ENCODE measurements around the gene FIZ1. TPM values are rescaled to one million over a fixed set of nuclear protein-coding genes. Genes with fewer than 3 reads are reported as not detected.

FIZ1 gene
- polyA plus RNA-seq, 1 donor from 2014 or later, result 7.4 TPM

GRCh38 chr19:55563261-55563690 is 36.0 kb downstream of the FIZ1 start:
- no peak overlapping the region for H3K4me3 ChIP-seq (ENCODE audit: low read length)
- no peaks in the 10 kb centered on the region for H3K9me3 ChIP-seq (ENCODE audit: low read length)
- H3K27me3 ChIP-seq (ENCODE audit: insufficient read depth, low read depth, low read length), result no peaks in the 10 kb centered on the region
- no peaks in the 10 kb centered on the region for H4K20me1 ChIP-seq (ENCODE audit: insufficient read depth)
- no peak overlapping the region for H3K4me2 ChIP-seq (ENCODE audit: low read length)
- H3K9ac ChIP-seq (ENCODE audit: low read length), result no peak overlapping the region
- TF ChIP-seq, protein P1, sequence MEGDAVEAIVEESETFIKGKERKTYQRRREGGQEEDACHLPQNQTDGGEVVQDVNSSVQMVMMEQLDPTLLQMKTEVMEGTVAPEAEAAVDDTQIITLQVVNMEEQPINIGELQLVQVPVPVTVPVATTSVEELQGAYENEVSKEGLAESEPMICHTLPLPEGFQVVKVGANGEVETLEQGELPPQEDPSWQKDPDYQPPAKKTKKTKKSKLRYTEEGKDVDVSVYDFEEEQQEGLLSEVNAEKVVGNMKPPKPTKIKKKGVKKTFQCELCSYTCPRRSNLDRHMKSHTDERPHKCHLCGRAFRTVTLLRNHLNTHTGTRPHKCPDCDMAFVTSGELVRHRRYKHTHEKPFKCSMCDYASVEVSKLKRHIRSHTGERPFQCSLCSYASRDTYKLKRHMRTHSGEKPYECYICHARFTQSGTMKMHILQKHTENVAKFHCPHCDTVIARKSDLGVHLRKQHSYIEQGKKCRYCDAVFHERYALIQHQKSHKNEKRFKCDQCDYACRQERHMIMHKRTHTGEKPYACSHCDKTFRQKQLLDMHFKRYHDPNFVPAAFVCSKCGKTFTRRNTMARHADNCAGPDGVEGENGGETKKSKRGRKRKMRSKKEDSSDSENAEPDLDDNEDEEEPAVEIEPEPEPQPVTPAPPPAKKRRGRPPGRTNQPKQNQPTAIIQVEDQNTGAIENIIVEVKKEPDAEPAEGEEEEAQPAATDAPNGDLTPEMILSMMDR (IDR thresholded peaks at IDR 0.05; ENCODE audit: poor library complexity, severe bottlenecking), result no peak
- TF ChIP-seq TAF1 (IDR thresholded peaks at IDR 0.05; ENCODE audit: low read depth) (no peak), EP300 (conservative IDR thresholded peaks at IDR 0.05; ENCODE audit: poor library complexity, severe bottlenecking) (no peak), REST (IDR thresholded peaks at IDR 0.05; ENCODE audit: borderline replicate concordance) (no peak), MXI1 (conservative IDR thresholded peaks at IDR 0.05; ENCODE audit: poor library complexity, severe bottlenecking) (no peak), RAD21 (conservative IDR thresholded peaks at IDR 0.05) (no peak)
- no peaks in the 10 kb centered on the region for H3K9me2 ChIP-seq (ENCODE audit: insufficient read depth, low read length)
- H3K79me2 ChIP-seq (replicated peaks; ENCODE audit: insufficient read depth, low read length), result no peaks in the 10 kb centered on the region
- H3K36me3 ChIP-seq (ENCODE audit: insufficient read depth, low read length), result no peaks in the 10 kb centered on the region
- no peak overlapping the region for H2AFZ ChIP-seq (ENCODE audit: low read depth, low read length)
- H3F3A ChIP-seq (ENCODE audit: insufficient read depth, low read length, poor library complexity, severe bottlenecking), result no peaks in the 10 kb centered on the region
- no peak overlapping the region for H3K27ac ChIP-seq (ENCODE audit: low read length)

DNA sequence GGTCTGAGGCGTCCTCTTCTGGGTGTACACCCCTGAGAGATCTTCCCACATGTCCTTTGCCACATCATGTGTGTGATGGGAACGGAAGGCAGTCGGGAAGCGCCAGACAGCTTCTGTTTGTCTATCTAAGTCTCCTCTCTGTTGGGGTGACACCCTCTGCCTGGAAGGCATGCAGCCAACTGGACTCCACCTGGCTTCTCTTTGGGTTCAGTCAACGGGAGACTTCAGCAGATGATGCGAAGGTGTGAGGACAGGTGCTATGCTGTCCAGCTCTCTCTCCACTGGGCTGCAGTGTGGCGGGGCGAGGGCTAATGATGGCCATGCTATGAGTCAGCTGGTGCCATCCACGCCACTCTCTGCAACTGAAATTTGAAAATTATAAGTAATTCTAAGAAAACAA is 39.6 kb downstream of the FIZ1 start:
- H2AFZ ChIP-seq (ENCODE audit: low read depth, low read length), result no peak overlapping the region
- H3K4me2 ChIP-seq (ENCODE audit: low read length), result no peak overlapping the region

DNA sequence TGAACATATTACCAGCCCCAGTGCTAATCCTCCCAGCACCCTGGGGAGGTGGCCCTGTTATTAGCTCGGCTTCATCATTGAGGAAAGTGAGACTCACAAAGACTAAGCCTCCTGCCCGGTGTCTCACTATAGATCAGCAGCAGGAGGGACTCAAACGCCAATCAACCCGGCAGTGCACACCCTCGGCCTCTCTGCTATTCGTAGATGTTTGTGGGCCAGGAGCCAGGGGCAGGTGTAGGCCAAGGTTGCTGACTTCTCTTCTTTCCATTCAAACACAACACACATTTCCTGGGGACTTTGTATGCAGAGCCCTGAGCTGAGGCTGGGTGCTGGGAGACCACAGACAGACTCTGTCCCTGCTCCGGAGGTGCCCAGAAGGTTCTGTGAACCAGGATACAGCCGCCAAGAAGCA is 44.6 kb downstream of the FIZ1 start:
- H3K79me2 ChIP-seq (replicated peaks; ENCODE audit: insufficient read depth, low read length), result no peaks in the 10 kb centered on the region
- no peak overlapping the region for H3K4me3 ChIP-seq (ENCODE audit: low read length)
- no peak overlapping the region for H3K4me2 ChIP-seq (ENCODE audit: low read length)
- H3K27ac ChIP-seq (ENCODE audit: low read length), result no peak overlapping the region
- H3F3A ChIP-seq (ENCODE audit: insufficient read depth, low read length, poor library complexity, severe bottlenecking), result no peaks in the 10 kb centered on the region
- no peaks in the 10 kb centered on the region for H3K9me3 ChIP-seq (ENCODE audit: low read length)
- no peaks in the 10 kb centered on the region for H3K27me3 ChIP-seq (ENCODE audit: insufficient read depth, low read depth, low read length)
- H2AFZ ChIP-seq (ENCODE audit: low read depth, low read length), result no peak overlapping the region
- H3K36me3 ChIP-seq (ENCODE audit: insufficient read depth, low read length), result no peaks in the 10 kb centered on the region
- TF ChIP-seq RAD21 (conservative IDR thresholded peaks at IDR 0.05) (no peak), POLR2AphosphoS5 (IDR thresholded peaks at IDR 0.05) (no peak), EZH2 (IDR thresholded peaks at IDR 0.05; ENCODE audit: borderline replicate concordance, insufficient read depth, low read length, poor library complexity, severe bottlenecking) (no peak), EP300 (conservative IDR thresholded peaks at IDR 0.05; ENCODE audit: poor library complexity, severe bottlenecking) (no peak), MXI1 (conservative IDR thresholded peaks at IDR 0.05; ENCODE audit: poor library complexity, severe bottlenecking) (no peak), REST (IDR thresholded peaks at IDR 0.05; ENCODE audit: borderline replicate concordance) (no peak), TAF1 (IDR thresholded peaks at IDR 0.05; ENCODE audit: low read depth) (no peak), SMC3 (conservative IDR thresholded peaks at IDR 0.05; ENCODE audit: poor library complexity) (no peak)
- TF ChIP-seq, protein P1 (IDR thresholded peaks at IDR 0.05; ENCODE audit: poor library complexity, severe bottlenecking), result no peak
- H4K20me1 ChIP-seq (ENCODE audit: insufficient read depth), result no peaks in the 10 kb centered on the region
- no peak overlapping the region for H3K9ac ChIP-seq (ENCODE audit: low read length)
- H3K9me2 ChIP-seq (ENCODE audit: insufficient read depth, low read length), result no peaks in the 10 kb centered on the region

More for the DNA sequence above, 39.6 kb downstream of the FIZ1 start:
- no peaks in the 10 kb centered on the region for H3K9me3 ChIP-seq (ENCODE audit: low read length)
- no peak overlapping the region for H3K9ac ChIP-seq (ENCODE audit: low read length)
- no peaks in the 10 kb centered on the region for H3K36me3 ChIP-seq (ENCODE audit: insufficient read depth, low read length)
- no peak overlapping the region for H3K27ac ChIP-seq (ENCODE audit: low read length)
- no peaks in the 10 kb centered on the region for H3K9me2 ChIP-seq (ENCODE audit: insufficient read depth, low read length)
- no peaks in the 10 kb centered on the region for H3F3A ChIP-seq (ENCODE audit: insufficient read depth, low read length, poor library complexity, severe bottlenecking)
- H3K4me3 ChIP-seq (ENCODE audit: low read length), result no peak overlapping the region
- no peaks in the 10 kb centered on the region for H4K20me1 ChIP-seq (ENCODE audit: insufficient read depth)
- H3K79me2 ChIP-seq (replicated peaks; ENCODE audit: insufficient read depth, low read length), result no peaks in the 10 kb centered on the region
- TF ChIP-seq SMC3 (conservative IDR thresholded peaks at IDR 0.05; ENCODE audit: poor library complexity), result no peak
- H3K27me3 ChIP-seq (ENCODE audit: insufficient read depth, low read depth, low read length), result no peaks in the 10 kb centered on the region
